GM19328 (cell line): Measurements from ENCODE around the gene FBXL14.
"Not testable (repeated sequence)": the region's sequence is repeated elsewhere in the genome, so short reads cannot be mapped to it uniquely, and the experiment has no call there.

Experiments
- ATAC-seq: cut with Tn5 transposase; IDR thresholded peaks from one replicate; pipeline ENCODE4 v1.9.1; 2021; ENCODE audit warnings: mild to moderate bottlenecking, moderate library complexity; ENCODE audit not compliant: unreplicated experiment

FBXL14 gene

GRCh38 chr12:1620092-1620491 lies 25.7 kb upstream of the FBXL14 start:
- no peak for ATAC-seq

GRCh38 chr12:1619587-1619986 lies 25.2 kb upstream of the FBXL14 start:
- no peak for ATAC-seq

GRCh38 chr12:1619159-1619558 lies 24.8 kb upstream of the FBXL14 start:
- ATAC-seq = no peak

GRCh38 chr12:1618489-1618888 lies 24.1 kb upstream of the FBXL14 start:
- no peak for ATAC-seq

- ATAC-seq = no peak
These were observed 22.1 kb upstream of the FBXL14 start for GRCh38 chr12:1616233-1617066.

GRCh38 chr12:1614360-1614759 lies 20.0 kb upstream of the FBXL14 start:
- no peak for ATAC-seq

GRCh38 chr12:1613860-1614259 lies 19.5 kb upstream of the FBXL14 start:
- ATAC-seq = no peak

- ATAC-seq = no peak
These were observed 17.6 kb upstream of the FBXL14 start for GRCh38 chr12:1611803-1612572.

- no peak for ATAC-seq
These were observed 15.8 kb upstream of the FBXL14 start for GRCh38 chr12:1610072-1610643.

GRCh38 chr12:1608713-1609119 lies 14.3 kb upstream of the FBXL14 start:
- ATAC-seq = no peak

- ATAC-seq = no peak
These were observed 13.7 kb upstream of the FBXL14 start for GRCh38 chr12:1607940-1608712.

- no peak for ATAC-seq
These were observed 11.7 kb upstream of the FBXL14 start for GRCh38 chr12:1606021-1606622.

- ATAC-seq = no peak
These were observed 11.0 kb upstream of the FBXL14 start for GRCh38 chr12:1605129-1606020.

- no peak for ATAC-seq
These were observed 10.1 kb upstream of the FBXL14 start for GRCh38 chr12:1604464-1604863.

GRCh38 chr12:1603269-1603993 lies 9.1 kb upstream of the FBXL14 start:
- ATAC-seq = no peak

- not testable (repeated sequence) for ATAC-seq
These were observed 8.3 kb upstream of the FBXL14 start for GRCh38 chr12:1602706-1603105.

- no peak for ATAC-seq
These were observed 4.4 kb upstream of the FBXL14 start for GRCh38 chr12:1598757-1599156.

- ATAC-seq = no peak
These were observed 1.4 kb upstream of the FBXL14 start for GRCh38 chr12:1595690-1596347.
